HG02970 (cell line): ENCODE data around the gene RNF220.

Experiments
- ATAC-seq: cut with Tn5 transposase; IDR thresholded peaks from one replicate; pipeline ENCODE4 v1.9.1; 2021; ENCODE audit warnings: mild to moderate bottlenecking, moderate library complexity, moderate number of reproducible peaks; ENCODE audit not compliant: unreplicated experiment, low FRiP score

Gene RNF220

DNA sequence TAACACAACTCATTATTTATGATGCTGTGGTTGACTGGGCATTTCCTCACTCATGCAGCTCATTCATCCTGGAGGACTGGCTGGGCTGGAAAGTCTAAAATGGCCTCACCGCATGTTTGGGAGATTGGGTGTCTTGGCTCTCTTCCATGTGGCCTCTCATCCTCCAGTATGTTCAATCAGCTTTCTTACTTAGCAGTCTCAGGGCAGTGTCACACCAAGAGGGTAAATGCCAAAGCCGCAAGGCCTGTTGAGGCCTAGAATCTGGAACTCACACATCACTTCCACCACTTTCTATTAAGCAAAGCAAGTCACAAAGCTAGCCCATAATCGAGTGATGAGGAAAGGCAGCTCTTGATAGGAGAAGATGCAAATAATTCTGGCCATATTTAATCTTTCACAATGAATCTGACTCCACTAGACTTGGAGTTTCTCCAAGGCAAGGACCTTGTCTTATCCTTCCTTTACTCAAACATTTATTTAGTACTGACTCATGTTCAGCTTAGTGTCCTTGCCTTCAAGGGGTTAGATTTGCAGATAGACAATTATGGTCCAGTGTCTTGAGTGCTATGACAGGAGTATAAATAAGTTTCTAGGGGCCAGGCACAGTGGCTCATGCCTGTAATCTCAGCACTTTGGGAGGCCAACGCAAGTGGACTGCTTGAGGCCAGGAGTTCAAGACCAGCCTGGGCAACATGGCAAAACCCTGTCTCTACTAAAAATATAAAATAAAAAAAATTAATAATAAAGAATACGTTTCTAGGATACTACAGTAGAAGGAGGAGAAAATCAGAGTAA is 224.1 kb downstream of the RNF220 start:
- no peak for ATAC-seq

DNA sequence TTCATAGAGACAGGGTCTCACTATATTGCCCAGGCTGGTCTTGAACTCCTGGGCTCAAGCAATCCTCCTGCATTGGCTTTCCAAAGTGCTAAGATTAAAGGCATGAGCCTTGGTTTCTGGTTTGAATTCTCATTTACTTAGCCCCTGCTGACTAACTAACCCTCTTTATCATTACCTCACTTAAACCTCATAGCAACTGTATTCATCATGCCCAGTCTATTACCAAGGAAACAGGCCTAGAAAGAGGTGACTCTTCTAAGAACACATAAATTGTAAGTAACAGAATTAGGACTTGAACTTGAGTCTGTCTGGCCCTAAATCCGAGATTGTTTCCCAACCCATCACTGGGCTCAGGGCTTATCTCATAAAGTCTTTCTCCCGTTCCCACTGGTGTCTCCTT is 225.1 kb downstream of the RNF220 start:
- no peak for ATAC-seq

- ATAC-seq, result no peak
These were observed 226.2 kb downstream of the RNF220 start for GRCh38 chr1:44631333-44631646.

DNA sequence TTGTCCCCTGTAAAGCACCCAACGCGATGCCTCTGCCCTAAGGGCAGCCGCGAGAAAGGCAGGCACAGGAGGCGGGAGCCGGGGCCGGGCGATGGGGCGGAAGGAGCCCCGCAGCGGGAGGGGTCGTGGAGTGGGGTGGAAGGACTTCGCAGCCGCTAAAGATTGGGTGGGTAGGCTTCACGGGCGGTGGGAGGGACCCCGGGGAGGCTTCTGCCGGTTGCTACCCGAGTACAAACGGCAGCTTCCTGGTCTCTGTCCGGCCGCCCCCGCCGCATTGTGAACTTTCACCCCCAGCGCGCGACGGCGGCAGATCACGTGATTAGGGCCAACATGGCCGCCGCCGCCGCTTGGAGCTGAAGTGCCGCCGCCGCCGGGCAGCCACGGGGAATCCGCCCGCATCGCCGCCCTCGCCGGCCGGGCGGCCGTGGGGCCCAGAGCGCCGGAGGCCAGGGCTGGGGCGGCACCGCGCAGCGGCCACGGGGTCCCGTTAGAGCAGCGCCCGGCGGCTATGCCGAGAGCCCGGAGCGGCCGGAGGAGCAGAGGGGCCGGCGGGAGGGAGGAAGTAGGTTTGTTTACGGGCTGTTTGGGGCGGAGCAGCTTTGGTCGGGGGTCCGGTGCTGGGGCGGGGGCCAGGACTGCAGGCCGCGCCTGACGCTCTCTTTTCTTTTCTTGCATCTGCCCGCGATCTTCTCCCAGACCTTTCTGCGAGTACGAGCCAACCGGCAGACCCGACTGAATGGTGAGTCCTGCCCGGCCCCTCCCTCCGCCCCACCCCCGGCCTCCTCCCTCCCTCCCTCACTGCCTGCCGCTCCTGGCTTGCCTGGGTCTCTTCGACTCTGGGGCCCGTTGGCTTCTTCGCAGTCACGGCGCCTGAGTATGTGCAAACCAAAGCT is 226.8 kb downstream of the RNF220 start:
- ATAC-seq, result peak; percentile 65

GRCh38 chr1:44632598-44632997 is 227.5 kb downstream of the RNF220 start:
- ATAC-seq, result no peak

DNA sequence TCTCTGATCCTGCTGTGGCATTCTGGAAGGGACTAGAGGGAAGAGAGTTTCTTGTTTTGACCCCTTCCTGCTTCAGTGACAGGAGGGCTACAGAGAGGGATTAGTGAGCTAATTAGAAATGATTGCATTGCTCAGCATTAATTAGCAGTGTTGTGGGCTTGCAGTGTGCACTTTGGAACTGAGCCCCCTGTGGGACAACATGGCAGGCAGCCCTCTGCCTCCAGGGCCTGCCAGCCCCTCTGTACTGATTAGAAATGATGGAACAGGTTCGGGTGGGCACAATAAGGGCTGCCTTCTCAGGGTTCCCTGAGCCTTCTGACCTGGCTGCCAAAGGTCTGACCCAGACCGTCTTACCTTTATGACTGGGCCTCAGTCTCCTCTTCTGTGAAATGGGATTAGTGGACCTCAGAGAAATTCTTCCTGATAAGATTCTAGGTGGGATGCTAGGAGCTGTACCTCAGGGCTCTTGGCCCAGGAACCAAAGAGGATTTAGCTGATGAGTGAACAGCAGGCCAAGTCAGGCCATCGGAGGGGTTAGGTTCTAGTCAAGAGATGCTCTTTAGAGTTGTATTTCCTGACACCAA is 229.6 kb downstream of the RNF220 start:
- no peak for ATAC-seq

- no peak for ATAC-seq
These were observed 230.4 kb downstream of the RNF220 start for GRCh38 chr1:44635439-44635838.

DNA sequence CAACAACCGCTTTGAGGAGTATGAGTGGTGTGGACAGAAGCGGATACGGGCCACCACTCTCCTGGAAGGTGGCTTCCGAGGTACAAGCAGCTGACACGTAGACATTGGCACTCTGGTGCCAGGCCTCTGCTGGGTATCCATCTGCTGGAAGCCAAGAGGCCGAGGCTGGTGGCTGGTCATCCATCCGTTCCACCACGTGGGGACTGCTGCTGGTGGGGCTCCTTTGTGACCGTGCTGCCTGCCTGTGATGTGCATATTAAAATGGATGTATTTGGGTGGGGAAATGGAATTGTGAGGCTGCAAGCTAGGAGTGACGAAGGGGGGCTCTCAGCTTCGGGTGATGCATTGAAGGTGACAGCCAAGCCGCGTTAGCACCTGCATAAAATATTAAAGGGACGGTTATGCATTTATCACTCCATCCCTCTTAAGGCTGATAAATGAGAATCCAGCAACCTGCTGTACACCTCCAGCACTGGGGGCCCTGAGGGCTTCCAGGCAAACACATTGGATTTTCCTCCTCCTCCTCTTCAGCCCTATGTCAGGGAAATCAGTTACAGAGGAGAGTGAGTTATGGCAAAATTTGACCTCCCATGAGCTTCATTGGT is 231.1 kb downstream of the RNF220 start:
- ATAC-seq, result no peak

DNA sequence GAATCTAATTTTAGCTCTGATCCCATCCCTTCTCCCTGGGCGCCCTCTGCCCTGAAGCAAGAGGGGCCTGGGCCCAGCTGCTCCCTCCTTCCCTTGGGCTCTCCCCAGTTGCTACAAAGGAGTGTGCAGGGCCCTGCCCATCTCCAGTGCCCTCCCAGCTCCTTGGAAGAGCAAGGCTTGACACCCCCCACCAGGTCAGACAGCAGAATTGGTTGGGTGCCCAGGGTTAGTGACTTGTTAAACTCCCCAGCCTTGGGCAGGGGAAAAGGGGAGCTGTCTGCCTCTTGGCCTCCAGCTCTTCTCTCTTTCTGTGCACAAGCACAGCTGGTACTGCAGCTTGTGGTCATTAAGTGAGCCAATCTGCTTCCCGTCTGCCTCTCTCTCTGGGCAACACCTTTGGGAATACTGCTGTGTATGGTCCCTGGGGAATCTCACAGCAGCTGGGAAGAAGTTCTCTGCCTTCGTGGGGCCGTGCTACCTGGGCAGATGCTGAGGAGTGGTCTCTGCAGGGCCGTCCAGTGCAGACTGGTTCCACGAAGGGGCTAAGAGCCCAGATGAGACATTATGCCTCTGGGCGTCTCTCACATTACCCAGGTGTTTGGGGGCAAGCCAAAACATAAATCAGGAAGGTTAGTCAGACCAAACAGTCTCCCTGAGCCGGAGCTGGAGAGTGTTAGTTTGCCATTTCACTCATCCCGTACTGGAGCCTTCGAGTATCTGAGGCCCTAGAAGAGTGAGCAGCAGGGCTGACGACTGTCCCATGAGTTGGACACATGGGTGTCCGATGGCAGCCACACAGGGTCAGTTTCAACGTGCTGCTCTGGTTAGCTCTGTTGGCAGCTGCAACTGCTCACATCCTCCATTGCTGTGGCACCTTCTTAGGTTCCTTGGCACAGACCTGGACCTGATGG is 231.9 kb downstream of the RNF220 start:
- no peak for ATAC-seq

DNA sequence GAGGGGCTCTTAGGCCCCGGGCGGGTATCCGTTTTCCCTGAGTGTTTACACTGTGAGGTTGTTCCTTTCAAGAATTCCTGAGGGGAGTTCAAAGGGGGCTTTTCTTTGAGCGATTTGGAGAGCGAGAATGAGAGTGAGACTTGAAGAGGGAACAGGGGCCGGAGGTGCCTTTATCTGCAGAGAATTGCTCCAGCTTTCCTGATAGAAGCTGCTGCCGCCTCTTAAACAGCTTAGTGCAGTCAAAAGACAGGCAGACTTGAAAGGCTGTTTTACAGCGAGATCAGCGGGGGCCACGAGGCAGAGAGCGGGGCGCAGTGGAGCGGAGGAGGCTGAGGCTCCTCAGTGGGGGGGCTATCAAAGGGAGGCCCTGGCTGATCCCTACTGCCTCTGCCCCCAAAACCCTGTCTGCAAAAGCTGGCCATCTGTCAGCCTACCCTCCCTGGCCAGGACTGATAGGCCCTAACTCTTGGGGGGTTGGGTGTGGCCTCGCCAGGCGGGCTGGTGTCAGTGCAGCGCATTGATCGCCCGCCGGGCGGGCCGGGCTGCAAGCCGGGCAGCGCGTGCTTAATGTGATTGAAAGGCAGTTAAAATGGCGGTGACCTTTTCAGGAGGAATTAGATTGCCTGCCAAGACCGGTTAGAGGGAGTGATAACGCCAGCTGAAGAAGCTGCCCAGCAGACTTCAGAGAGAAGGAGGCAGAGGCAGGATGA is 232.8 kb downstream of the RNF220 start:
- ATAC-seq, result no peak

DNA sequence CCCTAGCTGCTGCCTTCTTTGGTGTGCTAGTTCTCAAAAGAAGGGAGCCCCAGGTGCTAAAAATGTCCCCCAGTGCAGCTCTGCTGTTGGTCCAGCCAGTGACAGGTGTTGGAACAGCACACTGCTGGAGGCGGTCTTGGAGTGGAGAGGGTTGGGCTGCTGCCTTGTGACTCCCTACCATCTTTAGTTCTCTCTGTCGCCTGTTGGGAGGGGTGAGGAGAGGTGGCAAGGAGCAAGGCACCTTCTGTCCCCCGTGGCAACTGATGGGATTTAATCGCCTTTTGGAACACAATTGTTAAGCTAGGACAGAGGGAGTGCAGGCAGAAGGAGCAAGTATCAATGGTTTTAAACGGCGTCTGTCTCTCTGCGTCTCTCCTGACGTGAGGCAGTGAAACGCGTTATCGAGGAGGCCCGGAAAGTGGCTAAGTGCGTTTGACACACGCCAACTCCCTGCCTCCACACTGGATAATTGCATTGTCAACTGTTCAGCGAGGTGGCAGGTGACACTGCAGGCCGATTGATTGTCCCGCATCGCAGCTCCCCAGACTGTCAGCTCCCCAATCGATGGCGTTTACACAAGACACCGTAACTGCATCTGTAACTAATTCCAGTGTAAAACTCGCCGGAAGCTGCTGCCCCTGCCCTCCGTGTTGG is 235.3 kb downstream of the RNF220 start:
- no peak for ATAC-seq

DNA sequence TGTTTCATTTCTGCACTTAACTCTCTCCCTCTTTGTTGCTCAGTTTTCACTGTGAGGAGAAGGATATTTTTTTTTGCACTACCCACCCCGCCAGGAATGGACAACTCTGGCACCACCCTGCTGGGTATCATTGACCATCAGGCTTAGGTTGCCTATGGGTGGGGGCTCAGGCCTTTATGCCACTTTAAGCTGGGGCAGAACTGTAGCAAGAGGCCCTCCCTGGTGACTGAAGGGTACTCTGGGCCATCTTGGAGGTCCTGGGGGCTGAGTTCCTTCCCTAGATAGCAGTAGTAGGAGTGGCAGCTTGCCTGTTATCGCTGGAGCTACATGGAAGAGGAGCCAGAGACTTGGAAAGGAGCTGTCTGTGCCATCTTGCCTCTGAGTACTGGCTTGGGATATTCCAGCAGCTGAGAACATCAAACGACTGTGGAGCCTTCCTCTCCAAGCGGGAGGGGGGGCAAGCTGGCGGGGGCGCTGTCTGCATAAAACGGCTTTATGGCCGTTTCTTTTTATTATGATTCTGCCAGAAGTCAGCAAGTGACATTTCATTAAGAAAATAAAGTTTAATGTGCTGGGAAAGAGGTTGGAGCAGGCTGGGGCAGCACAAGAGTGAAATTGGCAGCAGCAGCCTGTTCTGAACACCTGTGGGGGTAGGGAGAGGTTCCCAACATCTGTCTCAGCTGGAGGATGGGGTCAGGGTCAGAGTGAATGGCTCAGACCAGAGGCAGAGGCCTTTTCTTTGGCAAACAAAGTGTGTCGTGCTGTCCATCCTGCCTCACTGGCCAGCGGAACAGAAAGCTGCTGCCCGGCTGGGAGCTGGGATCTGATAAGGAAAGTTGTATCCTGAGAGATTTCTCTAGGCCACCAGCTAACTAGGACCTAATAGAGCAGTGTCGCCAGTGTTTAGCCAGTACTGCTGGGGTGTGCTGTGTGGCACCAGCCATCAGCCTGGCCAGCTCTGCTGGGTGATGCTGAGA is 236.4 kb downstream of the RNF220 start:
- ATAC-seq, result no peak

GRCh38 chr1:44642255-44642654 is 237.2 kb downstream of the RNF220 start:
- ATAC-seq, result no peak

DNA sequence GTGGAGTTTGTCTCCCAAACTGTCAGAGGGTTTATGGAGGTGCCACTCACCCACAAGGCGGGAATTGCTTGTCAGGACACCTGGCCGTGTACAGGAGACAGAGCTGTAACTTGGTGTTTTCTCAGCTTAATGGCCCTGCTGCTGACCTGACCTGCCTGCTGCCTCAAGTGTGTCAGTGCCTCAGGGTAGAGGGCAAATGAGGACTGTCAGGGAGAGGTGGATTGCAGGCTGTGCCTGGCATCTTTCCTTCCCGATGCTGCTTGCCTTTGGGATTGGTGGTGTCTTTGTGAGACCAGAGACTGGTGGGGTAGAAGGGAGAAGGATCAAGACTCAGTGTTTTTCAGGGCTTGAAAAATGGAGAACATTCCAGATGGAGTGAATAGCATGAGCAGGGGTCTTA is 237.9 kb downstream of the RNF220 start:
- no peak for ATAC-seq

DNA sequence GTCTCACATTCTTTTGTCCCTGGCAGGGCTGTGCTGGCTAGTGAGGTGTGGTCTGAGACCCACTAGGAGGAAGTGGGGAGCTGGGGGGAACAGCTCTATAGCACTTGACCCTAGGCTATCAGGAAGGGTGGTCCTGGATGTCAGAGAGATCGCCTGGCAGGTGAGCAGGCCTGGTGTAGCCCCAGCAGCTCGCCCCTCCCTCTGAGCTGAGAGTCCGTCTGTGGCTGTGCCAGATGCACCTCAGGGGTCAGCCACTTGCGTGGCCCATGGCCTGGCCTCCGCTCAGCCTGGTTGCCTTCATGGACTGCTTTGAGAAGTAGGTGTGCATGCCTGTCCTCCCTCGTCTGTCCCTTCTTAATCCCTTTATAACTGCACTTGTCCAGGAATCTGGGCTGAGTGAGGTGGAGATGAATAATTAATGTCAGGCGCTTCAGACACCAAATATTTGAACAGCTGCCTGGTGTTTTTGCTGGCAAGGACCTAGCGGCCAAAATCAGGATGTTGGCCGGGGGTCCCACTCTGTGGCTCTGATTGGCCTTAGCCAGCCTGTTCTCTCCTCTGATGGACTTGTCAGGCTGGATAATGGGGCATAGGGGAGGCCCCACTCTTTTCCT is 238.8 kb downstream of the RNF220 start:
- ATAC-seq, result no peak

- ATAC-seq, result no peak
These were observed 239.8 kb downstream of the RNF220 start for GRCh38 chr1:44644806-44645205.

GRCh38 chr1:44645476-44646244 is 240.6 kb downstream of the RNF220 start:
- no peak for ATAC-seq
